ENCODE results near the gene CCR7.

Gene CCR7

DNA sequence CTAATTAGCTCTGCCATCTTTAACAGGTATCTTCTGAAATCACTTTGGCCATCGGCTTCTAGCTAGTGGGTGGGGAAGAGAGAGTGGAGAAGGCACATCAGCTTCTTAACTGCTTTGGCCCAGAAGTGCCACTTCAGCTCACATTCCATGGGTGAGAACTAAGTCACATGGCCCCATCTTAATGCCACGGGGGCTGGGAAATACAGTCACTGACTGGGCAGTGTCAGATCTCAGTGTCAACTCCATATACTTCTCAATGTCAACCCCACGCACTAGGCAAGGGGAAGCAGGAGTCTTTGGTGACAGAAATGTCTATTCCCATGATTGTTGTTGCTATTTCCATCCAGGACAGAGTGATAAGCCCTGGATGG is 29.4 kb downstream of the CCR7 start:
- DNase-seq (ENCODE audit: low read depth) = no peak

DNA sequence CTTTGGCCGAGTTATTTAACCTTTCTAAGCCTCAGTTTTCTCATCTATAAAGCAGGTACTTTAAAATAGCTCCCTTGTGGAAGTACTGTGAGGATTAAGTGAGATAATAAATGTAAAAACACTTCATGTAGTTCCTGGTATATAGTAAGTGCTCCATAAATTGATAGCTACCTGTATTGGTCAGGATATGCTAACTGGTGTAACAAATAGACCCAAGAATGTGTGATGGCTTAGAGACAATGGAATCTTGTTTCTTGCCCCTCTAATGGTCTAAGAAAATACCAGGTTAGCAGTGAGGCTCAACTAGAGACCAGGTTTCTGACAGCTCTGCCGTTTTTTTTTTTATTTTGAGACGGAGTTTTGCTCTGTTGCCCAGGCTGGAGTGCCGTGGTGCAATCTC is 29.8 kb downstream of the CCR7 start:
- no peak for DNase-seq (ENCODE audit: low read depth)

DNA sequence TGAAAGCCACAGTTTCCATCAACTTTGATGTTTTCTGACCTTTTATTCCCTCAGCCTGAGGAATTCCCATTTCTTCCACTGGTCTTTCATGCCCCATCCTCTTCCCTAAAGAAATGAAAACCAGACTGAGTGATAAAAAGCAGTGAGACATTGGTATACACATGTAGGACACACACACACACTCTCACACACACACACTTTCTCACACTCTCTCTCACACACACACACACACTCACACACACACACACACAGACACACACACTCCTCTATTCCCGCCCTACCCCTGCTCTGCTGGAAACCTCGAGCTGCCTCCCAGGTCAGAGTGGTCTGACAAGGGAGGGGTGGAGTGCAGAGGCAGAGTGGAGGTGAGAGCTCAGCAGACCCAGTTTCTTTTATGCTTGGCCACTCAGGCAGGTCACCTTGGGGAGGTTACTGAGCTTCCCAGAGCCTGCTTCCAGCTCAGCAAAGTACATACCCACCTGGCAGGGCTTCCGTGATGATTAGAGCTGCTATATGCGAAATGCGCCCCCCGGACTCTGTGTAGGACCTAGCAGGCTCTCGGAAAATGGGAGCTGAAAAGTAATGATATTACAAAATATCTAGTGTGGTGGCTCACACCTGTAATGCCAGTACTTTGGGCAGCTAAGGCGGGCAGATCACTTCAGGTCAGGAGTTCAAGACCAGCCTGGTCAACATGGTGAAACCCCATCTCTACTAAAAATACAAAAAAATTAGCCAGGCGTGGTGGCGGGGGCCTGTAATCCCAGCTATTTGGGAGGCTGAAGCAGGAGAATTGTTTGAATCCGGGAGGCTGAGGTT is 30.7 kb downstream of the CCR7 start:
- DNase-seq (ENCODE audit: low read depth) = no peak

DNA sequence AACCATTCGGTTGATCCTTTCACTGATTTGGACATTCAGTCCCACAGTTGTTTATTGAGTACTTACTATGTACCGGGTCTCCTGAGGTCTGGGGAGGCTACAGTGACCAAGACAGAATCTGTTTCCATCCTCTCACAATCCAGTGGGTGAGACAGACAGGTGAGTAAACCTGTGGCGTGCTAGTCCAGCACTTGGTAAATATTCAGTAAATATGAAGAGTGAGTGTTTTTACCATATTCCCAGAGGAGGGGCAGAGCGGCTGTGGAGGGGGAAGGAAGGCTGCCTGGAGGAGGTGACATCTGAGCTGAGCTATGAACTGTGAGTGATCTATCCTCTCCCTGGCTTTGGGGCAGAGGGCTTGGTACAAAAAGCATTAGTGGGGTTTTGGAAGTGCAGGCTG is 31.4 kb downstream of the CCR7 start:
- DNase-seq (ENCODE audit: low read depth) = no peak

DNA sequence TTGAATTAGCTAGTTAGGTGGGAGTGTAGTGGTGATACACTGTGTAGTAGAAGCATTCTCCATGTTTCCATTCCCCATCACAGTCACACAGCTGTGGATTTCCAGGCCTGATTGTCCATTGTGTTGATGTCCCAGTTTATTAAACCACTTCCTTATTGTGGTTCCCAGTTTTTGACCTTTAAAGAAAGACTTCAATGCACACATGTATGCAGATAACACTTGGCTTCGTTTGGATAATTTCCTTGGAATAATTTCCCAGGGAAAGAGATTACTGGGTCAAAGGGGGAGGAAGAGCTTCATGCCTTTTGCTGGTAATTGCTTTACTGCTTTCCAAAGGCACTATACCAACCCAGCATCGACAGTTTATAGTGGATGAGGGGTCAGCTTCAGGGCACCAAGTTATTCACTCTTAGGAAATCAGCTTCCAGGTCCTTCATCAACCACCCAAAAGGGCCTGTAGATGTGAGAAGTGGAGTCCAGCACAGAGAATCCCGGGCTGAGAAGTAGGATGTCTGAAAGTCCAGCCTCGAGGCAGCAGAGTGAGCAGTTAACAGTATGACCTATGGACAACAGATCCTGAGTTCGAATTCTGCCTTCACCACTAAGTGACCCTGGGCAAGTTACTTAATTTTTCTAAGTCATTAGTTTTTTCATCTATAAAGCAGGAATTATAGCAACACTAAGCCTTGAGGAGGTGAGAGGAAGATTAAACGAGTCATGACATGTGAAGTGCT is 32.6 kb downstream of the CCR7 start:
- no peak for DNase-seq (ENCODE audit: low read depth)

DNA sequence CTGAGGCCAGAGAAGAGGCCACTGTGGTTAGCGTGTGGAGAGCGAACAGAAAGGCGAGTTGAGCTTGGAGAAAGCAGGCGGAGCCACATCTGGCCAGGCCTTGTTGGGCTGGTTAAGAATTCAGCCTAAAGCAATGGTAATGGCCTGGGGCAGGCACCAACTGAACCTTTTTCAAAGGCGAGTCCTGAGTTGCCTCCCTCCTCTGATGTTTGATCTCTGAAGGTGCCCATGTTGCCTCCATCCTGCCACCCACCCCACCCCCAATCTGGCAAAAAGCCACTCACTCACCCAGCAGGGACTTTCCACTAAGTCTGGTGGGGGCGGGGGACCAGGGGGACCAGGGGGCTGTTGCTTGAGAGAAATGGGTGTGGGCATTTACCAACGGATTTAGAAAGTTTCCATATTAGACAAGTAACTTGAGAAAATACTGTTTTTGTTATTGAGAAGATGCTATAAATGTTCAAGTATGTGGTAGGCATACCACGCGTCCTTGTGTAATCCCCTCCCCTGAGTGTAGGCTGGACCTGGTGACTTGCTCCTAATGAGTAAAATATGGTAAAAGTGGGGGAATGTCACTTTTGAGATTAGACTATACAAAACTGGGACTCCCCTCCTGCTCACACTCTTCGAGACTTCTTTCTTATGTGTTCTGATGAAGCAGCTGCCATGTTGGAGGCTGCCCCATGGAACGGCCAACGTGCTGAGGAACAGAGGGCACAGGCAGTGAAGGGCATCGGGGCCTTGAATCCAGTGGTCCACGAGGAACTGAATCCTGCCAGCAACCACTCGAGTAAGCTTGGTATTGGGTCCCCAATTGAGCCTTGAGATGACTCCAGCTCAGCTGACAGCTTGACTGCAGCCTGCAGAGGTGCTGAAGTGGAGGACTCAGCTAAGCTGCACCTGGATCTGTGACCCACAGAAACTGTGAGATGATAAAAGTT is 34.0 kb downstream of the CCR7 start:
- DNase-seq (ENCODE audit: low read depth) = peak; percentile 65

DNA sequence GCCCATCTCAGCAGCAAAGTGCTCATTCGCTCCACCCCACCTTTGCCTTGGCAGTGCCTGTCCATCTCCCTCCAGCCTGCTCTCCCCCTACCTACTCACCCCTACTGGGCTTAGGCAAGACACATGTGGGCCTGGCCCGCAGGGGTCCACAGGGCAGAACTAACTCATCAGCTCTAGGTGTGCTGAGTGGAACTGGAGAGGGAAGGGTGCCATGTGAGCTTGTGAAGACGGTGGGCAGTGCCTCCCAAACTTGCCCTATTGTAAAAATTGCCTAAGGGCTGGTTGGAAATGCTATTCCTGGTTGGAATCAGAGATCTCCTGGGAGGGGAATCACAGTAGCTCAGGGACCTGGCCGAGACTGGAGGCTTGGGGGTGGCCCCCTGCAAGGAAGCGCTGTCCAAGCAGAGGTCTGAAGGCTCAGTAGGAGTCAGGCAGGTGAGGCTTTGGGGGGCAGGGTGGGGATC is 34.7 kb downstream of the CCR7 start:
- no peak for DNase-seq (ENCODE audit: low read depth)

DNA sequence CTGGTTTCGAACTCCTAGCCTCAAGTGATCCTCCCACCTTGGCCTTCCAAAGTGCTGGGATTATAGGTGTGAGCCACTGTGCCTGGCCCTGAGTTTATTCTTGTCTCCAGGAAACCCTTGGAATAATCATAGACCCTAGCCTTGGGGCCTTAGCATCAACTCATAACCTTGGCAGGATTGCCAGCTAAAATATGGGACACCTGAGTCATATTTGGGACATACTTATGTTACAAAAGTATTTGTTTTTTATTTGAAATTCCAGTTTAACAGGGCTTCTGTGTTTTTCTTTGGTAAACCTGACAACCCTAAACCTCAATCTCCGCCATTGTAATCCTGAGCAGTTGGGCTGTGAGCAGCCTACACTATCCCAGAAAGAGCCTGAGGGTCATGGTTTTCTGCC is 35.3 kb downstream of the CCR7 start:
- no peak for DNase-seq (ENCODE audit: low read depth)

DNA sequence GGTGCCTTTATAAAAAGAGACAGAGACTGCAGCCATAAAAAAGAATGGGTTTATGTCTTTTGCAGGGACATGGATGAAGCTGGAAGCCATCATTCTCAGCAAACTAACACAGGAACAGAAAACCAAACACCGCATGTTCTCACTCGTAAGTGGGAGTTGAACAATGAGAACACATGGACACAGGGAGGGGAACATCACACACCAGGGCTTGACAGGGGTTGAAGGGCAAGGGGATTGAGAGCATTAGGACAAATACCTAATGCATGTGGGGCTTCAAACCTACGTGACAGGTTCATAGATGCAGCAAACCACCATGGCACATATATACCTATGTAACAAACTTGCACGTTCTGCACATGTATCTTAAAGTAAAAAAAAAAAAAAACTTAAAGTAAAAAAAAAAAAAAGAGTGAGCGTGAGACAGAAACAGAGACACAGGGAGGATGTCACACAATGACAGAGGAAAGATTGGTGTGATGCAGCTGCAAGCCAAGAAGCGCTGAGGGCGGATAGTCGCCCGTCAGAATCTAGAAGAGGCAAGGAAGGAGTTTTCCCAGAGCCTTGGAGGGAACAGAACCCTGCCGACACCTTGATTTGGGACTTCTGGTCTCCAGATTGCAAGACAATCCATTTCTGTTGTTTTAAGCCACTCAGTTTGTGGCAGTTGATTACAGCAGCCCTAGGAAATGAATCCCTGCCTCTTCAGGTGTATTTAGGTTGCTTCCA is 36.4 kb downstream of the CCR7 start:
- no peak for DNase-seq (ENCODE audit: low read depth)

DNA sequence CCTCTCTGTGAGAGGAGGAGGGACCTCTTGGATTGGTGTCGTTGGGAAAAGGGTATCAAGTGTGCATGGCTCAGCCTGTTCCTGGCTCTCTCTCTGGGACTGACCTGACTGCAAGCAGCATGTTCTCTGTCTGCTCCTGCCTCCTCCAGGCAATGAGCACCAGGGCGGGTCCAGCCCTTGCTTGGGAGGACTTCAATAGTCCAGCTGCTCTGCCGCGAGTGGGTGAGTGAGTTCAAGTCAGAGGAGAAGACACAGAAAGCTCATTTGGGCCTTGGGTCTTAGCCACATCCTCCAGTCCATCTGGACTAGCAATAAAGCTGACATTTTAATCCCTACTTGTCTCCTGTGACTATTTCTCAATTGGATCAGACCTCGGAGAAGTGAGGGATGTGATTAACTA is 38.6 kb downstream of the CCR7 start:
- DNase-seq (ENCODE audit: low read depth) = no peak

DNA sequence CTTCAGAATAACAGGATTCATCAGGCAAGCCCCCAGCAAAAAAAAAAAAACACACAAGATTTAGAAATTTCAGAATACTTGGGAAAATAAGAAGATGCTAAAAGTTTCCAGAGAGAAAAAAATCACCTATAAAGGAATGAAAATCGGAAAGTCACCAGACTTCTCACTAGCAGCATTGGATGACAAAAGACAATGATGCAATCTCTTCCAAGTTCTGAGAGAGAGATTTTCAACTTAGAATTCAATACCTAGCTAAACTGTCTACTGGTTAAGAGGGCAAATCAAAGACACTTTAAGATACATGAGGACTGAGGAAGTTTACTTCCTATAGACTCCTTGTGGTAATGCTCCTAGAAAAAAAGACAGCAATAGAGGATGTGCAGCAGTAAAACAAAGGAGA is 40.0 kb downstream of the CCR7 start:
- no peak for DNase-seq (ENCODE audit: low read depth)

DNA sequence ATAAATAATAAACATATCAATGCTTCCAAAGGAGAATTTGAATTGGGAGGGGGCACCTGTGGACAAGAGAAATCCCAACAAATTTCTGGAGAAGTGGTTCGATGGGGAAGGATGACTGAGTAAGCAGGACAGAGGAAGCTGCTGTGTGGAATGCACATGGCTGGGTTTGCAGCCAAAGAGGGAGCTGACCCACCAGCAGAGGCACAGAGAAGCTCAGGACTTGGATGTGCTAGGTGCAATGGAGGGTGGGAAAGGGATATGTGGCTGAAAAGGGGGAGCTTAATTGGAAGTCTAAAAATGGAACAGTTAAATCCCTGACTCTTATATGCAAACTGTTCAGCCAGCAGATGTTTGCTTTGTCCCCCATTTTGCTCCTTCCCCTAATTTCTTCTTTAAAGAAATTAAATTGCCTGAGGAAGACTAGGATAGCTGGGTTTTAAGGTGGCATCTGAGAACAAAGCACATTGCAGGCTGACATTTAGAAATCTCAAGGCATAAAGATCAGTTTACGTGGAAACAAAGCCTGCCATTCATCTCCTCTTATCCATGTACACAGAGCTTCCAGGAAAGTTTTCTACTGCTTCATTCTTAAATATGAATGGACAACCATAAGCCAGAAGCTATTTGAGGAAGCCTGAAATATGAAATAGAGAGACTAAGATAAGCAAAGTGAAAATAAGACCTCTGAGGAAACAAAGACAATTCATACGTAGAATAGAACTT is 40.9 kb downstream of the CCR7 start:
- no peak for DNase-seq (ENCODE audit: low read depth)

DNA sequence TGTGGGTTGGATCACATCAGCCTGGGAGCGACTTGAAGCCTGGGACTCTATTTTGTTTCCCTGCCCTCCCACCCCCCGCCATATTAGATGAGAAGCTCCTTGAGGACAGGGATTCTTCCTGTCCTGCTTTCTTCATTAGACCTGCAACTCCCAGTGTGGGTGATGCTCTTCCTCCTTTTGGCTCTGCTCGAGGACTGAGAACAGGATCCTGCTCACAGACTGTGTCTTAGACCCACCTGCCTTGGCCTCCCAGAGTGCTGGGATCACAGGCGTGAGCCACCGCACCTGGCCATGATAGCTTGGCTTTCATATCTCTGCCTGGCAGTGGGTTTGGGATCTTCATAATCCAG is 42.3 kb downstream of the CCR7 start:
- DNase-seq (ENCODE audit: low read depth) = no peak

DNA sequence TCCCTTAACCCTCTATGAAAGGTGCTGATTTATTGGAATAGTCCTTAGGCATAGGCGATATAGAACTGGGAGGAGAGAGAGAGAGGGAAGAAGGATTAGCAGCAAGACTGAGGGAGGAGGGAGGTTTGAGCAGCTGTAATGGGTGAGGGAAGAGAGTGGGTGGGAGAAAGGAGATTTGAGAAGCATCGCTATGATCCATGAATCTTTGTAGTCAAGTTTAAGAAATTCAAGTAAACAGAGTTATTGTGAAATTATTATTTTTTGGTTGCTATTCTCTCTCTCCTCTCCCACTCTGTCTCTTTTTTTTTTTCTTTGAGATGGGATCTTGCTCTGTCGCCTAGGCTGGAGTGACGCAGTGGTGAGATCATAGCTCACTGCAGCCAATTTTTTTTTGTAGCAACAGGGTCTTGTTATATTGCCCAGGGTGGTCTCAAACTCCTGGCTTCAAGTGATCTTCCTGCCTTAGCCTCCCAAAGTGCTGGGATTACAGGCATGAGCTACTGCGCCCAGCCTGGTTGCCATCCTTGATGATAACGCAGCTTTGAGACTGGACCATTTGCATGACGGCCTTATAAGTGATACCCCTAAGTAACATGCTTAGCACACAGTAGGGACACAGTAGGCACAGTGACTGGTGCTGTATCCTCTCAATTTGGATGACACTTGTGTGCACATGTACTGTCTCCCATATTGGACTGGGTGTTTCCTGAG is 42.9 kb downstream of the CCR7 start:
- DNase-seq (ENCODE audit: low read depth) = no peak

DNA sequence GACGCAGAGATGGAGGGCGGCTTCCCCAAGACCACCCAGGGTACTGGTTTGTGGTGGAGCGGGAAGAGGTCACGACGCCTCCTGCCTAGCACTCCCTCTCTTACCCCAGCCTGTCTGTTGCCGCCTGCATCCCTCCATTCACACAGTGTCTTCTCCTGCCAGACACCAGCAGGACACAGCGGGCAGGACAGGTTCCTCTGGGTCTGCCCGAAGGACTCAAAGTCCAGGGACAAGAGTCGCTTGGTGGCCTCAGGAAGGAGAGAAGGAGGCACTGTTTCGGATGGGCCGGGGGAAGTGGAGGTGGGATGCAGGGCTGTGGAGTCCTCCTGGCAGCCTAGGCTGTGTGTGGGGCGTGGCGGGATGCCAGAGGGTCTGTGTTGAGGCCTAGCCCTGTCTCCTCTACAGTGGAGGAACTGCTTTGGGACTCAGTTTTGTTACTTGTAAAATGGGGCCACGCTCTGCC is 44.2 kb downstream of the CCR7 start:
- no peak for DNase-seq (ENCODE audit: low read depth)

DNA sequence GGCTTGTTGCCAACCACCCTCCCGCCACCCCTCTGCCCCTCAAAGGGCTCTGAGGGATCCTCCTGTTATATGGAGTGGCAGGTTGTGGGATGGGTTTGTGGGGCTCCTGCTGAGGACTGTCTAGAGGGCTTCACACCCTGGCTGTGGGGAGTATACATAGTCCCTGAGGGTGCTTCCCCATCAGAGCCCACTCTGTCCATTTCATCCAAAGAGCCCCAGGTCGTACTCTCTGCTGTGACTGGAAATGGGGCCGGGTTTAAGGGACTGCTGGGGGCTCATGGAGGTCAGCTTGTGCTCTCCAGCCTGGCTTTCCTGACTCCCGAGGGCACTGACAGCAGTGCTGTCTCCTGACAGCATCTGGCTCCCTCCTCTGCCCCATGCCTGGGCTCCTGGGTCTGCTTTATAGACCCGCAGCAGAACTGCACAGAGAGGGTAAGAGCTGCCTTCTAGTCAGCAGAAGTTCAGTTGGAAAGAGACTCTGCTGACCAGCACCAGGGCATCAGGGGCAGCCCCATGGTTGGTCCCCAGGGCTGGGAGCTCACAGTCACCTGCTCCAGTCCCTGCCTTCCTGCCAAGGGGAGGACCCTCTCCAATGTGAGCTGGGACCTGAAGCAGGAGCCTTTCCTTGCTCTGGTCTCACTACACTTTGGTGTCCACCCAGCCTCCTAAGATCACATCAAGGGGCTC is 46.0 kb downstream of the CCR7 start:
- no peak for DNase-seq (ENCODE audit: low read depth)

DNA sequence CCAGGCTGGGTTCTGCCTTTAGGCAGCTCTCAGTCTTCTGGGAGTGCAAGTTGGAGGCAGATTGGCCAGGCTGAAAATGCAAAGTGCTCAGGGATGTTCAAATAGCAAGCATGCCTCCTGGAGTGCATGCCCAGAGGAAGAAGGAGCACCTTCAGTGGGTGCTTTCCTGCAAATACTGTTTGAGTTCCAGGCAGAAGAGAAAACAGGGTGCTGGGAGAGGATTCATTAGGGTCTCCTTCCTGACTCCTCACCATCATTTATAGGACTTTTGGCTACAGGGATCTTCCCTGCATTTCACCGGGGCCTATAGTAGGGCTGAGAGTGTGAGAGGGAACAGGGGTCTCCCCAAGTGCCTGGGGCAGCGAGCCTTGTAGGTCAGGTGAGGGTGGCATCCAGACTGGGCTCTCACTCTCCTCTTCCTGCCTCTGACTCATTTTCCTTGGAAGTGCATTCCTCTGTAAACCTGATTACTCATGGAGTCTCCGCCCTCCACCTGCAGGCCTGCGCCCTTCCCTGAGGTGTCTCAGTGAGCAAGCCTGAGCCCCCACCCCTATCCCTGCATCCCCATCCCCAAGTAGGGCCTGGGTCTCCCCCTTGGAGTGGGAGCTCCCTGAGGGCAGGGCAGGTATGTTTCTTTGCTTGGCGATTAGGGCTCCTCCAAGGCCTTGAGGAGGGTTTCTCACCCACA is 46.7 kb downstream of the CCR7 start:
- no peak for DNase-seq (ENCODE audit: low read depth)

DNA sequence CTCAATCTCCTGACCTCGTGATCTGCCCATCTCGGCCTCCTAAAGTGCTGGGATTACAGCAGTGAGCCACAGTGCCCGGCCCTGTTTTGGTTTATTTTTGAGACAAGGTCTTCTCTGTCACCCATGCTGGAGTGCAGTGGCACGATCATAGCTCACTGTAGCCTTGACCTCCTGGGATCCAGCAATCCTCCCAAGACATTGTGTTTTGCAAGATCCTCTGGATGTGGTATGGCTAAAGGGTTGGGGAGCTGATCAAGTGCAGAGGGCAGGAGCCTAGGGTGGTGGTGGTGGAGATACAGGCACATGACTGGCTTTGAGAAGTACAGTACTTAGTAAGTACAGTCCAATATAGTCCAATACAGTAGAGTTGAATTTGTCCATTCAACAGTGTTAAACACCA is 47.3 kb downstream of the CCR7 start:
- no peak for DNase-seq (ENCODE audit: low read depth)

DNA sequence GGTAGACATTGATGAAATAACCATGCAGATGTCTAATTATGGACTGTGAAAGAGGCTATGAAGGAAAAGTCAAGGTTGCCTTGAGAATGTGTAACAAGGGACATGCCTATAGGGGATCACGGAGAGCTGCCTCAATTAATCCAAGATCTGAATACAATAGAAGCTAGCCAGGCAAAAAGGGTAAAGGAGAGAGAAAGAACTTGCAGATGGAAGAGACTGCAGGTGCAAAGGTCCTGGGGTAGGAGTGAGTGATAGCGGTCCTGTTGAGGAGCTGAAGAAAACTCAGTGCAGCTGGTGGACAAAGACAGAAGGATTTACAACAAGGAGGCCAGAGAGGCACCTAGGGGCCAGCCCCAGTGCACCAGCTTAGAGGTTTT is 48.0 kb downstream of the CCR7 start:
- DNase-seq (ENCODE audit: low read depth) = no peak

All from T follicular helper cell (primary cell).